ENCODE data around the gene SLC38A7.
A peak's percentile ranks its signal among the peaks of the same experiment; 100 is the strongest.

SLC38A7 gene

DNA sequence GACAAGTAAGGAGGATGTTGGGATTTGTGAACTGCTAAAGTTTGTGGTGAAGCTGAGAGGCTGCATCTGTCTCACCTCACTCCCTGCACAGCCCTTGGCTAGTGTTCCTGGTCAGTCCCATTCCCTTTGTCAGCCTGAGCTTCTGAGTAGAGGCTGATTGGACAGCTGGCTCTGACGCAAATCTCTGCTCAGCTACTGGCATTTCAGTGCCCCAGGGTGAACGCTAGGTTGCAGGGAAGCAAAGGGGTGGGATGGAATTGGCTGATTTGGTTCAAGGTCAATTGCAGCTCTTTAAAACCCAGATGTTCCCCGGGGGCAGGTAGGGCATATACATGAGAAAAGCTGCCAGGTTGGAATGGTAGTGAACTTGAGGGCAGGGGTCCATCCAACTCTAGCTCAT, 31.8 kb downstream of the SLC38A7 start:
- Histone ChIP-seq H2BK5ac (ENCODE audit: low read depth, low read length, poor library complexity, severe bottlenecking) (no peak overlapping the region), H2BK120ac (ENCODE audit: low read depth, low read length) (no peak overlapping the region), H3K4ac (ENCODE audit: low read depth in 1 of 2, low read length in 2 of 2) (no peak overlapping the region), H3K18ac (ENCODE audit: low read depth in 1 of 2, low read length in 2 of 2) (no peak overlapping the region), H4K8ac (ENCODE audit: low read length) (no peak overlapping the region), H3K36me3 (ENCODE audit: control insufficient read depth in 1 of 2, insufficient read depth in 2 of 2, low read depth in 1 of 2, low read length in 2 of 2) (no peaks in the 10 kb centered on the region), H3K27me3 (ENCODE audit: control insufficient read depth in 1 of 2, insufficient read depth in 1 of 2, low read length in 2 of 2) (peaks cover 0 to 13% of the 10 kb centered on the region in 2 experiments), H2AFZ (ENCODE audit: low read depth, low read length) (no peak overlapping the region), H3K4me2 (ENCODE audit: low read length, poor library complexity, severe bottlenecking) (no peak overlapping the region), H3K4me1 (ENCODE audit: control insufficient read depth, insufficient read depth, low read depth, low read length) (peaks cover 2% of the 10 kb centered on the region), H4K91ac (ENCODE audit: low read length) (no peak overlapping the region), H3K27ac (ENCODE audit: low read length, poor library complexity, severe bottlenecking) (no peak overlapping the region), H3K79me1 (replicated peaks; ENCODE audit: low read length, poor library complexity, severe bottlenecking) (no peaks in the 10 kb centered on the region), H3K23ac (ENCODE audit: low read length in 2 of 2) (no peak overlapping the region), H2AK5ac (ENCODE audit: low read length, severe bottlenecking) (no peak overlapping the region), H3K4me3 (ENCODE audit: insufficient read depth in 1 of 2, low read depth in 1 of 2, low read length in 2 of 2) (no peak overlapping the region), H3K9me3 (ENCODE audit: control insufficient read depth, low read length) (no peaks in the 10 kb centered on the region), H3K9ac (ENCODE audit: low read length) (no peak overlapping the region), H2BK12ac (ENCODE audit: low read length in 2 of 2) (no peak overlapping the region), H3K14ac (ENCODE audit: low read length in 2 of 2) (no peak overlapping the region), H2BK15ac (ENCODE audit: low read depth, poor library complexity, severe bottlenecking) (no peak overlapping the region)
- peak; percentile 40 for DNase-seq
- 28% methylated on average over 3 of the region's 3 CpGs for WGBS

DNA sequence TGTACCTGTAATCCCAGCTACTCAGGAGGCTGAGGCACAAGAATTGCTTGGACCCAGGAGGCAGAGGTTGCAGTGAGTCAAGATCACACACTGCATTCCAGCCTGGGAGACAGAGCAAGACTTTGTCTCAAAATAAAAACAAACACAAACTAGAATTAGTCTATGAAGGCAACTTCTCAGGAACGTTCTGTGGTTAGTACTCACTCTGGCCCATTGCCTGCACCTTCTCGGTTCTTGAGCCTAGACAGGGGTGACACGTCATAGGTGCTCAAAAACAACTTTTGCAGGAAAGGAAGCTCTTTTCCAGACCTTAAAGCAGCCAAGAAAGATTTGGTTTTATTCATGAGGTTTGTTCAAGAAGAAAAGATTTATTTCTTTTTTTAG, 32.6 kb downstream of the SLC38A7 start:
- Histone ChIP-seq H3K9me3 (ENCODE audit: control insufficient read depth, low read length) (no peaks in the 10 kb centered on the region), H3K27me3 (ENCODE audit: control insufficient read depth in 1 of 2, insufficient read depth in 1 of 2, low read length in 2 of 2) (peaks cover 0 to 13% of the 10 kb centered on the region in 2 experiments), H4K91ac (ENCODE audit: low read length) (no peak overlapping the region), H3K4me1 (ENCODE audit: control insufficient read depth, insufficient read depth, low read depth, low read length) (peaks cover 2% of the 10 kb centered on the region), H3K18ac (ENCODE audit: low read depth in 1 of 2, low read length in 2 of 2) (no peak overlapping the region), H2AFZ (ENCODE audit: low read depth, low read length) (no peak overlapping the region), H4K8ac (ENCODE audit: low read length) (no peak overlapping the region), H3K4me2 (ENCODE audit: low read length, poor library complexity, severe bottlenecking) (no peak overlapping the region), H2BK120ac (ENCODE audit: low read depth, low read length) (no peak overlapping the region), H3K36me3 (ENCODE audit: control insufficient read depth in 1 of 2, insufficient read depth in 2 of 2, low read depth in 1 of 2, low read length in 2 of 2) (no peaks in the 10 kb centered on the region), H3K27ac (ENCODE audit: low read length, poor library complexity, severe bottlenecking) (no peak overlapping the region), H3K4me3 (ENCODE audit: insufficient read depth in 1 of 2, low read depth in 1 of 2, low read length in 2 of 2) (no peak overlapping the region), H2BK5ac (ENCODE audit: low read depth, low read length, poor library complexity, severe bottlenecking) (no peak overlapping the region), H2BK12ac (ENCODE audit: low read length in 2 of 2) (no peak overlapping the region), H3K23ac (ENCODE audit: low read length in 2 of 2) (no peak overlapping the region), H3K79me1 (replicated peaks; ENCODE audit: low read length, poor library complexity, severe bottlenecking) (no peaks in the 10 kb centered on the region), H2BK15ac (ENCODE audit: low read depth, poor library complexity, severe bottlenecking) (no peak overlapping the region), H3K4ac (ENCODE audit: low read depth in 1 of 2, low read length in 2 of 2) (no peak overlapping the region), H3K9ac (ENCODE audit: low read length) (peak overlapping the region; percentile 18), H3K14ac (ENCODE audit: low read length in 2 of 2) (no peak overlapping the region), H2AK5ac (ENCODE audit: low read length, severe bottlenecking) (no peak overlapping the region)
- WGBS = 60% methylated on average over 3 of the region's 3 CpGs
- DNase-seq = no peak

DNA sequence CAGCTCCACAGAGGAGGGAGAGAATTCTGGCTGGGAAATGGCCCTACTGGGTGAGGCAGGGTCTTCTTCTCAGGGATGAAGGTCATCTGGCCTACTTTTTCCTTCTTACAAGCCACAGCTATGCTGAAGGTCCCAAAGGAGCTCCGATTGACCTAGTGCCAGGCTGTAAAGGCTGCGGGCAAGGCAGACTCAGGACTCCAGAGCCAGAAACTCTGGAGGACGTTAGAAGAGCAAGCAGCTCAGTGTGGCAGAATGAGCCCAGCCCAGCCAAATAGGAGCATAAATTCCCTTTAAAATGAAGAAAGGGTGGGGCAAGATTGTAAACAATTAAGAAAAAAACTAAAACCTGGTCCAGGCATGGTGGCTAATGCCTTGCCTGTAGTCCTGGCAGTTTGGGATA, 34.9 kb downstream of the SLC38A7 start:
- DNase-seq = no peak
- no peak overlapping the region for H4K91ac ChIP-seq (ENCODE audit: low read length)
- no peaks in the 10 kb centered on the region for H3K9me3 ChIP-seq (ENCODE audit: control insufficient read depth, low read length)
- no peak overlapping the region for H2BK12ac ChIP-seq (ENCODE audit: low read length in 2 of 2)
- no peaks in the 10 kb centered on the region for H3K36me3 ChIP-seq (ENCODE audit: control insufficient read depth in 1 of 2, insufficient read depth in 2 of 2, low read depth in 1 of 2, low read length in 2 of 2)
- H2BK120ac ChIP-seq (ENCODE audit: low read depth, low read length) = no peak overlapping the region
- 93% methylated on average over 3 of the region's 3 CpGs for WGBS
- H2BK5ac ChIP-seq (ENCODE audit: low read depth, low read length, poor library complexity, severe bottlenecking) = no peak overlapping the region
- H2AK5ac ChIP-seq (ENCODE audit: low read length, severe bottlenecking) = no peak overlapping the region
- no peak overlapping the region for H3K27ac ChIP-seq (ENCODE audit: low read length, poor library complexity, severe bottlenecking)
- H2AFZ ChIP-seq (ENCODE audit: low read depth, low read length) = no peak overlapping the region
- H4K8ac ChIP-seq (ENCODE audit: low read length) = no peak overlapping the region
- no peak overlapping the region for H3K9ac ChIP-seq (ENCODE audit: low read length)
- no peak overlapping the region for H3K18ac ChIP-seq (ENCODE audit: low read depth in 1 of 2, low read length in 2 of 2)
- H3K14ac ChIP-seq (ENCODE audit: low read length in 2 of 2) = no peak overlapping the region
- H3K4me1 ChIP-seq (ENCODE audit: control insufficient read depth, insufficient read depth, low read depth, low read length) = peaks cover 2% of the 10 kb centered on the region
- peaks cover 0 to 13% of the 10 kb centered on the region in 2 experiments for H3K27me3 ChIP-seq (ENCODE audit: control insufficient read depth in 1 of 2, insufficient read depth in 1 of 2, low read length in 2 of 2)
- H3K4ac ChIP-seq (ENCODE audit: low read depth in 1 of 2, low read length in 2 of 2) = peak overlapping the region in 1 of 2 experiments; percentile 6
- no peak overlapping the region for H2BK15ac ChIP-seq (ENCODE audit: low read depth, poor library complexity, severe bottlenecking)
- no peak overlapping the region for H3K23ac ChIP-seq (ENCODE audit: low read length in 2 of 2)
- H3K4me2 ChIP-seq (ENCODE audit: low read length, poor library complexity, severe bottlenecking) = no peak overlapping the region
- H3K4me3 ChIP-seq (ENCODE audit: insufficient read depth in 1 of 2, low read depth in 1 of 2, low read length in 2 of 2) = no peak overlapping the region
- no peaks in the 10 kb centered on the region for H3K79me1 ChIP-seq (replicated peaks; ENCODE audit: low read length, poor library complexity, severe bottlenecking)

DNA sequence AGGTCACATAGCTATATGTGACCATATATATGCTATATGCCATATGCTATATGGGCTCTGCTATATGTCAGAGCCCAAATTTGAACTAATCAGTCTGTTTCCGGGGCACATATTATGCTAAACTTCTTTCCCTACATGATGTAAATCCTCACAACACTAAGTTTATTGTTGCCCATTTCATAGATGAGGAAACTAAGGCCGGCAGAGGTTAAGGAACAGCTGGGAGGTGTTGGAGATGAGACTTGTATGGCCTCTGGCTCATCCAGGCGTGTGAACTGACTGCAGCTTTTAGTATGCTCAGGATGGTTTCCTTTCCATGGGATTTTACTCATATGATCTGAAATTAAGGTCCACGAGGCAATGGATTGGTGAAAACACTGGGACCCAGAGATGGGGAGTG, 37.5 kb downstream of the SLC38A7 start:
- H3K27ac ChIP-seq (ENCODE audit: low read length, poor library complexity, severe bottlenecking) = no peak overlapping the region
- 85% methylated on average over 3 of the region's 4 CpGs for WGBS

More for the DNA sequence above, 37.5 kb downstream of the SLC38A7 start:
- Histone ChIP-seq H3K9ac (ENCODE audit: low read length) (no peak overlapping the region), H3K4ac (ENCODE audit: low read depth in 1 of 2, low read length in 2 of 2) (no peak overlapping the region), H2BK12ac (ENCODE audit: low read length in 2 of 2) (no peak overlapping the region), H3K18ac (ENCODE audit: low read depth in 1 of 2, low read length in 2 of 2) (no peak overlapping the region), H3K79me1 (replicated peaks; ENCODE audit: low read length, poor library complexity, severe bottlenecking) (no peaks in the 10 kb centered on the region), H2BK5ac (ENCODE audit: low read depth, low read length, poor library complexity, severe bottlenecking) (no peak overlapping the region), H3K27me3 (ENCODE audit: control insufficient read depth in 1 of 2, insufficient read depth in 1 of 2, low read length in 2 of 2) (peaks cover 0 to 3% of the 10 kb centered on the region in 2 experiments), H4K91ac (ENCODE audit: low read length) (no peak overlapping the region), H3K9me3 (ENCODE audit: control insufficient read depth, low read length) (no peaks in the 10 kb centered on the region), H3K4me2 (ENCODE audit: low read length, poor library complexity, severe bottlenecking) (no peak overlapping the region), H3K14ac (ENCODE audit: low read length in 2 of 2) (no peak overlapping the region), H2BK120ac (ENCODE audit: low read depth, low read length) (no peak overlapping the region), H2BK15ac (ENCODE audit: low read depth, poor library complexity, severe bottlenecking) (no peak overlapping the region), H3K36me3 (ENCODE audit: control insufficient read depth in 1 of 2, insufficient read depth in 2 of 2, low read depth in 1 of 2, low read length in 2 of 2) (no peaks in the 10 kb centered on the region), H3K4me3 (ENCODE audit: insufficient read depth in 1 of 2, low read depth in 1 of 2, low read length in 2 of 2) (no peak overlapping the region), H3K23ac (ENCODE audit: low read length in 2 of 2) (no peak overlapping the region), H4K8ac (ENCODE audit: low read length) (no peak overlapping the region), H3K4me1 (ENCODE audit: control insufficient read depth, insufficient read depth, low read depth, low read length) (peaks cover 2% of the 10 kb centered on the region), H2AFZ (ENCODE audit: low read depth, low read length) (no peak overlapping the region), H2AK5ac (ENCODE audit: low read length, severe bottlenecking) (no peak overlapping the region)
- no peak for DNase-seq
